ENCODE measurements around the gene CRIP1.

CRIP1 gene

GRCh38 chr14:105536691-105537579 is 50.2 kb downstream of the CRIP1 start:
- no peak for DNase-seq

- DNase-seq = peak; percentile 76
These were observed 51.1 kb downstream of the CRIP1 start for GRCh38 chr14:105537580-105538474.

Measured in activated CD8-positive, alpha-beta memory T cell treated with anti-CD3 and anti-CD28 coated beads, Interleukin-2, amount 50 U/mL, for 4 hours (primary cell).